Rectal smooth muscle tissue (tissue), 1 donor: ENCODE results near the gene SIAH1.

Experiments
- H3K27ac ChIP-seq: one replicate; pipeline ENCODE4 v1.7.0; 2013; ENCODE audit warnings: low read depth, low read length, inconsistent platforms
- H3K27me3 ChIP-seq: one replicate; pipeline ENCODE4 v1.7.0; 2013; ENCODE audit warnings: low read length; ENCODE audit not compliant: control insufficient read depth, insufficient read depth
- H3K36me3 ChIP-seq: one replicate; pipeline ENCODE4 v1.7.0; 2013; ENCODE audit warnings: low read length; ENCODE audit not compliant: control insufficient read depth, insufficient read depth
- H3K4me1 ChIP-seq: one replicate; pipeline ENCODE4 v1.7.0; 2013; ENCODE audit warnings: low read length; ENCODE audit not compliant: control insufficient read depth, insufficient read depth
- H3K4me3 ChIP-seq: one replicate; pipeline ENCODE4 v1.7.0; 2013; ENCODE audit warnings: low read length
- H3K9ac ChIP-seq: one replicate; pipeline ENCODE4 v1.7.0; 2013; ENCODE audit warnings: low read length

SIAH1 gene

GRCh38 chr16:48370229-48370628 lies 15.0 kb downstream of the SIAH1 start:
- Histone ChIP-seq H3K36me3 (no peaks in the 10 kb centered on the region), H3K4me1 (peaks cover 21% of the 10 kb centered on the region), H3K27ac (no peak overlapping the region), H3K9ac (no peak overlapping the region), H3K27me3 (no peaks in the 10 kb centered on the region), H3K4me3 (no peak overlapping the region)

- H3K36me3 ChIP-seq: no peaks in the 10 kb centered on the region
- H3K4me3 ChIP-seq: no peak overlapping the region
- H3K4me1 ChIP-seq: peaks cover 22% of the 10 kb centered on the region
- H3K27me3 ChIP-seq: no peaks in the 10 kb centered on the region
- H3K9ac ChIP-seq: no peak overlapping the region
- no peak overlapping the region for H3K27ac ChIP-seq
Observed at GRCh38 chr16:48369765-48370164, 15.4 kb downstream of the SIAH1 start.

- no peak overlapping the region for H3K27ac ChIP-seq
- H3K36me3 ChIP-seq: no peaks in the 10 kb centered on the region
- H3K4me3 ChIP-seq: no peak overlapping the region
- H3K27me3 ChIP-seq: no peaks in the 10 kb centered on the region
- H3K4me1 ChIP-seq: peaks cover 21% of the 10 kb centered on the region
- H3K9ac ChIP-seq: no peak overlapping the region
Observed at GRCh38 chr16:48367441-48368049, 17.7 kb downstream of the SIAH1 start.

DNA sequence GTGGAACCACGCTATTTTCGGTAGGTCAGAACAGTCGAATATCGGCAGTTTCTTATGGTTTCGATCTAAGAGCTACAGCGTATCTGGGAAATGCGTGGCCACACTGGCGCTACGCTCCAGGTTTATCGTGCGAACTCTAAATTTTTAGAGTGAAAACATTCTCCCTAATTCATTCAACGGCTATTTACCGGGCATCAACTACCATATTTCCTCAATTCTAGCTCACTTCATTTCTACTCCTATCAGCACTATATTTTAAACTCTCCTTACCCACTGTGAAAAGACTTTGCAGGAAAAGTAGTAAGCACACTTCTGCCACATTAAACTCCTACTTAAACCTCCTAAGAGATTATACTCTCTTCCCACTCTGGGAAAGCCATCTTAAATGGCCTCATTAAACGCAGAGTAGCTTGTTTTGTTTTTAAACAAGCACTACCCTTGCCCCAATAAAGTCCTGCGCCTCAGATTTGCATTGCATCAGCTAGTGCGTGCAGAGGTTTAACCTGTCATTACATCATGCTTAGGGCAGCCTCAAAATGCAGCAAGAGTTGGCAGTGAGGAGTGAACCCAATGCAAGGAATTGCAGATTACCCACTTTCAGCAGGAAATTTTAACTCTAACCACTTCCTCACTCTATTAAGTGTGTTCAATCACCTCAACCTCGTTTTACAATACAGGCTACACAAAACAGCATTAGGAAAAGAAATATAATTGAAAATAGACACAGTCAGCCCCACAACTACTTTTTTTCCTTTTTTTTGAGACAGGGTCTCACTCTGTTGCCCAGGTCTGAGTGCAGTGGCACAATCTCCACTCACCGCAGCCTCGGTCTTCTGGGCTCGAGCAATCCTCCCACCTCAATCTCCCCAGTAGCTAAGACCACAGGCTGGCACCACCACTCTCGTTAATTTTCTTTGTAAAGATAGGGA lies 18.8 kb downstream of the SIAH1 start:
- Histone ChIP-seq H3K4me1 (peaks cover 21% of the 10 kb centered on the region), H3K27me3 (no peaks in the 10 kb centered on the region), H3K27ac (peak overlapping the region; percentile 80), H3K36me3 (no peaks in the 10 kb centered on the region), H3K4me3 (peak overlapping the region; percentile 71), H3K9ac (peak overlapping the region; percentile 42)

- H3K27me3 ChIP-seq: no peaks in the 10 kb centered on the region
- peaks cover 21% of the 10 kb centered on the region for H3K4me1 ChIP-seq
- peak overlapping the region; percentile 80 for H3K27ac ChIP-seq
- H3K4me3 ChIP-seq: peak overlapping the region; percentile 71
- H3K9ac ChIP-seq: peak overlapping the region; percentile 42
- H3K36me3 ChIP-seq: no peaks in the 10 kb centered on the region
Observed at GRCh38 chr16:48365601-48366164, 19.5 kb downstream of the SIAH1 start.

GRCh38 chr16:48365025-48365600 lies 20.1 kb downstream of the SIAH1 start:
- peak overlapping the region; percentile 29 for H3K9ac ChIP-seq
- no peaks in the 10 kb centered on the region for H3K36me3 ChIP-seq
- H3K27ac ChIP-seq: peak overlapping the region; percentile 80
- H3K4me3 ChIP-seq: peak overlapping the region; percentile 71
- H3K27me3 ChIP-seq: no peaks in the 10 kb centered on the region
- peaks cover 21% of the 10 kb centered on the region for H3K4me1 ChIP-seq

DNA sequence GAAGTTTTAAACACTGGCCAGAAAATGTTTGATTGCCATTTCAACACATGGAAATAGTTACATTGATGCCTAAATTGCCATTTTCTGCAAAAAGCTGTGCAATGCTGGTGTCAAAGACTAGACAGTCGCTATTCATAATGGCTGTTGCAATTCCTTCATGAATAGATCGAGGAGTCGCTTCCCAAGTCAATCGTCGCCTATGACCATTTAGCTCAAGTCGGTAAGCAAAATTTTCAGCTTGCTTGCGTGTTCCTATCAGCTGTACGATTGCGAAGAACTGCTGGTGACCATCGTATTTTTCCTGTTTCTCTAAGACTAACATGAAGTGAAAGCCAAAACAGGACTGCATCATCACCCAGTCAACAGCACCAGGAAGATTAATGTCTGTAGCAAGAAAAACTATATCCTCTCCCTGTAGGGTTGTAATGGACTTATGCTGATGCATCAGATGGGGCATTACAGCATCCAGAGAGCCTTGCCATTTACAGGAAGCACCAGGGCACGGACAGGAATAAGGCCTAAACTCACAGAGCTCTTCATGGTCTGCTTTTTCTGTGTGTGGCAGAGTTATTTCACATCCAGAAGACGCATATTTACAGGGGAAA lies 23.6 kb downstream of the SIAH1 start:
- Histone ChIP-seq H3K4me1 (peaks cover 13% of the 10 kb centered on the region), H3K27me3 (no peaks in the 10 kb centered on the region), H3K27ac (no peak overlapping the region)

DNA sequence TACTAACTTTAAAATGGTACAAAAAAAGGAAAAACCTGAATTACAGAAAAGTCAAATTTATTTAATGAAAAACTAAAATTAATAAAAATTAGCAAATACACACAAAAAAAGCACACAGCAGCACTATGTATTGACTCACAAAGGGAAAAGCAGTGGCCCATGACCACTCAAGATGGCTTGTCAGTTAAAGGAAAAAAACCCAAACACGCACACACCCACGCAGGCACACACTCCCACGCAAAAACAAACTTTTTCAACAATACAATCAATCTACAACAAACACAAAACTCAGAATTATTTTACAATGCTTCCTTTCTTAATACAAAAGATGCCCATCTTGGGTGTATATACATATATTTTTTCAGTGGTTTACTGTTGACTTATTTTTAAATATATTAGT lies 24.2 kb downstream of the SIAH1 start:
- Histone ChIP-seq H3K27me3 (no peaks in the 10 kb centered on the region), H3K36me3 (no peaks in the 10 kb centered on the region), H3K4me1 (peaks cover 10% of the 10 kb centered on the region), H3K4me3 (no peak overlapping the region), H3K9ac (no peak overlapping the region), H3K27ac (no peak overlapping the region)

More for the DNA sequence above, 23.6 kb downstream of the SIAH1 start:
- Histone ChIP-seq H3K36me3 (no peaks in the 10 kb centered on the region), H3K9ac (no peak overlapping the region), H3K4me3 (no peak overlapping the region)

- Histone ChIP-seq H3K36me3 (no peaks in the 10 kb centered on the region), H3K4me1 (peaks cover 4% of the 10 kb centered on the region), H3K9ac (no peak overlapping the region), H3K27me3 (no peaks in the 10 kb centered on the region), H3K4me3 (no peak overlapping the region), H3K27ac (no peak overlapping the region)
Observed at GRCh38 chr16:48359983-48360382, 25.2 kb downstream of the SIAH1 start.

DNA sequence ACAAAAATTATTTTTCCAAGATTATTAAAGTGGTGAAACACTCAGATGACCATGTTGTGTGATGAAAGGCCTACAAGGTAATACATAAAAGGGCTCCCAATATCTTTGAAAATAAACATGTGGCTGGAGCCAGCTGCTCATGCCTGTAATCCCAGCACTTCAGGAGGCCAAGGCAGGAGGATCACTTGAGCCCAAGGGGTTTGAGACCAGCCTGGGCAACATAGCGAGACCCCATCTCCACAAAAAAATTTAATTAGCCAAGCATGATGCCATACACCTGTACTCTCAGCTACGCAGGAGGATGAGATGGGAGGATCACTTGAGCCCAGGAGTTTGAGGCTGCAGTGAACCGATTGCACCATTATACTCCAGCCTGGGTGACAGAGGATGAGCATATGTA lies 26.8 kb downstream of the SIAH1 start:
- Histone ChIP-seq H3K27me3 (no peaks in the 10 kb centered on the region), H3K4me3 (no peak overlapping the region), H3K27ac (no peak overlapping the region), H3K4me1 (no peaks in the 10 kb centered on the region), H3K36me3 (no peaks in the 10 kb centered on the region), H3K9ac (no peak overlapping the region)

- Histone ChIP-seq H3K4me1 (no peaks in the 10 kb centered on the region), H3K27ac (no peak overlapping the region), H3K9ac (no peak overlapping the region), H3K4me3 (no peak overlapping the region), H3K36me3 (peaks cover 5% of the 10 kb centered on the region), H3K27me3 (no peaks in the 10 kb centered on the region)
Observed at GRCh38 chr16:48356633-48357376, 28.4 kb downstream of the SIAH1 start.
